GM18951 (cell line): ENCODE measurements around the gene ENAH.
"Not testable (repeated sequence)": the region's sequence is repeated elsewhere in the genome, so short reads cannot be mapped to it uniquely, and the experiment has no call there.

Experiments used
- POLR2A ChIP-seq: IDR thresholded peaks from 4 replicates; pipeline ENCODE4 v1.6.1; 2011; ENCODE audit warnings: mild to moderate bottlenecking; ENCODE audit not compliant: insufficient read length, insufficient read depth; ENCODE audit errors: extremely low read depth
- in situ Hi-C: fragments of 300-500 bp; cut with MboI; formaldehyde crosslinking; loops from one replicate; pipeline ENCODE4 v1.12.0; 2022; ENCODE audit warnings: low sequenced_read_pairs, mixed read lengths, inconsistent platforms; ENCODE audit not compliant: unreplicated experiment

The ENAH gene

GRCh38 chr1:225650179-225650578 lies 2.7 kb downstream of the ENAH start:
- in situ Hi-C loops: no loop called here
- no peak for TF ChIP-seq POLR2A

GRCh38 chr1:225645194-225645895 lies 7.6 kb downstream of the ENAH start:
- no peak for TF ChIP-seq POLR2A
- in situ Hi-C loops: no loop called here

GRCh38 chr1:225644666-225645065 lies 8.3 kb downstream of the ENAH start:
- in situ Hi-C loops: no loop called here
- TF ChIP-seq POLR2A: no peak

- in situ Hi-C loops: no loop called here
- TF ChIP-seq POLR2A: no peak
These were observed 10.7 kb downstream of the ENAH start for GRCh38 chr1:225642177-225642576.

- in situ Hi-C loops: no loop called here
- no peak for TF ChIP-seq POLR2A
These were observed 14.1 kb downstream of the ENAH start for GRCh38 chr1:225638853-225639252.

- TF ChIP-seq POLR2A: no peak
These were observed 15.2 kb downstream of the ENAH start for GRCh38 chr1:225637651-225638199.

GRCh38 chr1:225636992-225637391 lies 15.9 kb downstream of the ENAH start:
- in situ Hi-C loops: not testable (repeated sequence)

More at GRCh38 chr1:225637651-225638199, 15.2 kb downstream of the ENAH start:
- in situ Hi-C loops: no loop called here

GRCh38 chr1:225635649-225636048 lies 17.3 kb downstream of the ENAH start:
- no peak for TF ChIP-seq POLR2A
- in situ Hi-C loops: no loop called here

GRCh38 chr1:225632836-225633235 lies 20.1 kb downstream of the ENAH start:
- in situ Hi-C loops: not testable (repeated sequence)

GRCh38 chr1:225631021-225631663 lies 21.8 kb downstream of the ENAH start:
- in situ Hi-C loops: no loop called here
- TF ChIP-seq POLR2A: no peak

GRCh38 chr1:225629483-225629882 lies 23.4 kb downstream of the ENAH start:
- TF ChIP-seq POLR2A: no peak
- in situ Hi-C loops: no loop called here

GRCh38 chr1:225628794-225629193 lies 24.1 kb downstream of the ENAH start:
- in situ Hi-C loops: not testable (repeated sequence)

- TF ChIP-seq POLR2A: no peak
- in situ Hi-C loops: no loop called here
These were observed 25.5 kb downstream of the ENAH start for GRCh38 chr1:225627304-225627947.

- TF ChIP-seq POLR2A: no peak
- in situ Hi-C loops: no loop called here
These were observed 26.2 kb downstream of the ENAH start for GRCh38 chr1:225626698-225627097.
